RPMI7951 (cell line): ENCODE measurements around the gene CHRDL1. TPM values are rescaled to one million over a fixed set of nuclear protein-coding genes. Genes with fewer than 3 reads are reported as not detected.

ENCODE experiments used
- DNase-seq: peaks from one replicate; pipeline ENCODE4 v3.0.0-alpha.2; 2012; ENCODE audit warnings: low read depth
- total RNA-seq: library from RNA; depleted of rRNA; stranded (reverse); fragments of >200 nt; shearing (Covaris generic); gene quantifications from 2 replicates; pipeline ENCODE4 v1.2.3, GENCODE V29; 2014

The CHRDL1 gene
- total RNA-seq, 1 experiment from 2014 or later = 35.6 TPM

- DNase-seq = peak; percentile 66
Measured at GRCh38 chrX:110743679-110744340, 51.8 kb downstream of the CHRDL1 start.

GRCh38 chrX:110741213-110741796, 54.3 kb downstream of the CHRDL1 start:
- DNase-seq = peak; percentile 71

- DNase-seq = peak; percentile 87
Measured at GRCh38 chrX:110734894-110735541, 60.6 kb downstream of the CHRDL1 start.

- no peak for DNase-seq
Measured at GRCh38 chrX:110734271-110734670, 61.3 kb downstream of the CHRDL1 start.

GRCh38 chrX:110733166-110733565, 62.5 kb downstream of the CHRDL1 start:
- peak; percentile 92 for DNase-seq

- DNase-seq = peak; percentile 4
Measured at GRCh38 chrX:110732266-110732665, 63.4 kb downstream of the CHRDL1 start.

- peak; percentile 36 for DNase-seq
Measured at GRCh38 chrX:110723844-110724243, 71.8 kb downstream of the CHRDL1 start.

- DNase-seq = no peak
Measured at GRCh38 chrX:110722135-110722534, 73.5 kb downstream of the CHRDL1 start.

- no peak for DNase-seq
Measured at GRCh38 chrX:110713666-110714065, 82.0 kb downstream of the CHRDL1 start.

GRCh38 chrX:110706446-110706845, 89.2 kb downstream of the CHRDL1 start:
- no peak for DNase-seq

GRCh38 chrX:110703641-110704040, 92.0 kb downstream of the CHRDL1 start:
- no peak for DNase-seq

GRCh38 chrX:110699109-110699508, 96.5 kb downstream of the CHRDL1 start:
- DNase-seq = peak; percentile 68

GRCh38 chrX:110698696-110699095, 96.9 kb downstream of the CHRDL1 start:
- DNase-seq = no peak

GRCh38 chrX:110692866-110693265, 102.8 kb downstream of the CHRDL1 start:
- DNase-seq = no peak

GRCh38 chrX:110691446-110691845, 104.2 kb downstream of the CHRDL1 start:
- DNase-seq = peak; percentile 19

- no peak for DNase-seq
Measured at GRCh38 chrX:110684653-110685052, 111.0 kb downstream of the CHRDL1 start.

GRCh38 chrX:110683925-110684324, 111.7 kb downstream of the CHRDL1 start:
- no peak for DNase-seq

- no peak for DNase-seq
Measured at GRCh38 chrX:110678591-110678990, 117.0 kb downstream of the CHRDL1 start.

GRCh38 chrX:110675886-110676285, 119.7 kb downstream of the CHRDL1 start:
- no peak for DNase-seq

GRCh38 chrX:110671068-110671803, 124.4 kb downstream of the CHRDL1 start:
- DNase-seq = peak; percentile 78

- no peak for DNase-seq
Measured at GRCh38 chrX:110669572-110669971, 126.0 kb downstream of the CHRDL1 start.

- DNase-seq = no peak
Measured at GRCh38 chrX:110667706-110668105, 127.9 kb downstream of the CHRDL1 start.
